Esophagus (tissue), 2 donors: ENCODE data around the gene IFNA2. TPM values are rescaled to one million over a fixed set of nuclear protein-coding genes. Genes with fewer than 3 reads are reported as not detected.

Experiments used
- H3K27ac ChIP-seq, 2 donors: one replicate each; pipeline ENCODE4 v1.5.1; 2013; ENCODE audit warnings: low read depth in 2 of 2, mild to moderate bottlenecking in 2 of 2, inconsistent platforms in 1 of 2, low read length in 1 of 2, moderate library complexity in 1 of 2
- H3K27me3 ChIP-seq, 2 donors: one replicate each; pipeline ENCODE4 v1.6.1; 2013; ENCODE audit warnings: low read length in 2 of 2, control low read depth in 1 of 2, mild to moderate bottlenecking in 1 of 2; ENCODE audit not compliant: insufficient read depth in 2 of 2, control insufficient read depth in 1 of 2
- H3K36me3 ChIP-seq, 2 donors: one replicate each; pipeline ENCODE4 v1.6.1; 2013; ENCODE audit warnings: low read length in 1 of 2; ENCODE audit not compliant: control insufficient read depth in 2 of 2, insufficient read depth in 2 of 2
- H3K4me1 ChIP-seq, 2 donors: one replicate each; pipeline ENCODE4 v1.6.1; 2013; ENCODE audit warnings: low read length in 1 of 2; ENCODE audit not compliant: control insufficient read depth in 2 of 2, insufficient read depth in 2 of 2
- H3K4me3 ChIP-seq, 2 donors: one replicate each; pipeline ENCODE4 v1.5.1; 2013; ENCODE audit warnings: low read length in 2 of 2, mild to moderate bottlenecking in 2 of 2, low read depth in 1 of 2, moderate library complexity in 1 of 2
- H3K9me3 ChIP-seq, 2 donors: one replicate each; pipeline ENCODE4 v1.6.1; 2013; ENCODE audit warnings: mild to moderate bottlenecking in 2 of 2, low read depth in 1 of 2, low read length in 1 of 2, moderate library complexity in 1 of 2; ENCODE audit not compliant: control insufficient read depth in 2 of 2, insufficient read depth in 1 of 2
- WGBS, 2 donors: extraction: QIAGEN DNeasy Blood & Tissue Kit; methylation state at CpG; one replicate each; pipeline ENCODE4 v1.1.7; 2013; 5-methylcytosine and 5-hydroxymethylcytosine counted together
- polyA plus RNA-seq, 2 donors: library from polyadenylated mRNA; stranded (reverse); fragments of 200-250 nt; gene quantifications; one replicate each; pipeline ENCODE4 v1.2.3, GENCODE V29; 2013
- donor health status: healthy with polysubstance abuse.
- donor health status: Bipolar disorder and iron deficiency.

Gene IFNA2
- polyA plus RNA-seq, 2 donors, result not detected

DNA sequence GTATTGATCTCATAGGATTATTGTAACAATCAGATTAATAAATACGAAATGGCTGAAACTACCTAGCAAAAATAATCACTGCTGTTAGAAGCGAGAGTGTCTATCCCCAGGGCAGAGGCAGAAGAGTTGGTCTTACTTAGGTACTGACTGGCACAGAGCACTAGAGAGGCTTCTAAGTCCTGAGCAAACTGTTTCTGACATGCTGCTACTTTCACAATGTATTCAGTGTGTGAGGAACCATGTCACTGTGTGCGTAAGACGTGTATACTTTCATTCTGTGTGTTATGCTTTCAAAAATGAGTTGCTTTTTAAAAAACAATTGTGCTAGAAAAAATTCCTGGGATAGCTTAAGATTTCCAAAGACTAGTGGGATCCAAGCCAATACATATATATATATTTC is 44.5 kb downstream of the IFNA2 start:
- no peaks in the 10 kb centered on the region for H3K4me1 ChIP-seq
- no peaks in the 10 kb centered on the region for H3K36me3 ChIP-seq
- H3K9me3 ChIP-seq, result no peaks in the 10 kb centered on the region
- no peaks in the 10 kb centered on the region for H3K27me3 ChIP-seq
- WGBS, 2 donors, result 87 to 91% methylated on average over 4 of the region's 4 CpGs
- no peak overlapping the region for H3K4me3 ChIP-seq
- no peak overlapping the region for H3K27ac ChIP-seq

DNA sequence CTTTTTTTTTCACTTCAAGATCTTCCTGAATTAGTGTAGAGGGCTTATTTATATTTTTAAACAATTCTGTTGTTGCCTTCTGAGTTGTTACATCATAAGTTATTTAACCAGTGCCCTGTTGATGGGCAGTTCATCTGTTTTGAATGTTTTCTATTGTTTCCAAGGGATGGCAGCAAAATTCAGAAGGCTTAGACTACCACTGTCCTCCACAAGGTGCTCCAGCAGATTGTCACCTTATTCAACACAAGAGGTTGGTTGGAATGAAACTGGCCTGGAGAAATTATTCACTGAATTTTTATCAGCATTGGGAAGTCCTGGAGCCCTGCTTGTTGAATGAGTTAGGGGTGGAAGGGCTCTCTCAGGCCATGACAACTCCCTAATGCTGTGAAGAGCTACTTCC is 48.7 kb downstream of the IFNA2 start:
- H3K4me3 ChIP-seq, result no peak overlapping the region
- no peaks in the 10 kb centered on the region for H3K27me3 ChIP-seq
- no peaks in the 10 kb centered on the region for H3K36me3 ChIP-seq
- H3K27ac ChIP-seq, result no peak overlapping the region
- no peaks in the 10 kb centered on the region for H3K9me3 ChIP-seq
- no peaks in the 10 kb centered on the region for H3K4me1 ChIP-seq

GRCh38 chr9:21334701-21335632 is 50.2 kb downstream of the IFNA2 start, which contains the start of gene KLHL9:
KLHL9 (minus strand) TSS chr9:21335404; CDS start chr9:21334859, 545 bp downstream.
- Histone ChIP-seq H3K36me3 (no peaks in the 10 kb centered on the region), H3K27me3 (no peaks in the 10 kb centered on the region), H3K27ac (peak within 1 kb of the TSS; percentile 91 to 99), H3K4me1 (no peaks in the 10 kb centered on the region), H3K4me3 (peak within 1 kb of the TSS; percentile 70 to 85), H3K9me3 (no peaks in the 10 kb centered on the region)
- whole genome bisulfite sequencing, 2 donors, result 0 to 1% methylated on average over 52 to 55 of the region's 55 CpGs

Other genes with a start within 250 kb of the IFNA2 start
- not detected for gene IFNW1, start 243.6 kb downstream of the IFNA2 start, polyA plus RNA-seq
- not detected for gene IFNA21, start 218.7 kb downstream of the IFNA2 start, polyA plus RNA-seq
- gene IFNA4, start 197.8 kb downstream of the IFNA2 start, polyA plus RNA-seq, result not detected
- gene IFNA7, start 183.2 kb downstream of the IFNA2 start, polyA plus RNA-seq, result not detected
- gene IFNA10, start 178.3 kb downstream of the IFNA2 start, polyA plus RNA-seq, result not detected
- gene IFNA16, start 168.1 kb downstream of the IFNA2 start, polyA plus RNA-seq, result not detected
- gene IFNA17, start 157.2 kb downstream of the IFNA2 start, polyA plus RNA-seq, result not detected
- not detected for gene IFNA14, start 145.4 kb downstream of the IFNA2 start, polyA plus RNA-seq
- under 1 TPM in 1 of 2 donors, not detected in 1; 0.04 TPM for gene IFNA5, start 80.1 kb downstream of the IFNA2 start, polyA plus RNA-seq
- 1 to 10 TPM; 5.0 to 5.9 TPM for gene KLHL9, start 50.0 kb downstream of the IFNA2 start, polyA plus RNA-seq
- not detected for gene IFNA6, start 34.5 kb downstream of the IFNA2 start, polyA plus RNA-seq
- gene IFNA13, start 17.3 kb downstream of the IFNA2 start, polyA plus RNA-seq, result not detected
- not detected for gene IFNA8, start 23.7 kb upstream of the IFNA2 start, polyA plus RNA-seq
- gene IFNA1, start 55.0 kb upstream of the IFNA2 start, polyA plus RNA-seq, result not detected
- 1 to 10 TPM in 1 of 2 donors, under 1 TPM in 1; 0.33 to 2.0 TPM for gene IFNE, start 96.9 kb upstream of the IFNA2 start, polyA plus RNA-seq